IMR-90 (cell line): ENCODE results near the gene FAM20A. TPM values are rescaled to one million over a fixed set of nuclear protein-coding genes. Genes with fewer than 3 reads are reported as not detected.

Source experiments
- ATAC-seq: fragments of 200-7000 bp; cut with Tn5 transposase; 2 replicates; pipeline ENCODE4 v1.9.1; 2020; ENCODE audit warnings: low read depth, mild to moderate bottlenecking, moderate library complexity
- BruUV-seq: library from RNA; stranded (reverse); fragments of 400-500 nt; replicated peaks from 2 replicates; lab custom pipeline; 2021; lab: Mats Ljungman, UMichigan
- CTCF ChIA-PET: fragments of 300-600 bp; formaldehyde crosslinking; extraction: SDS; loops from one replicate; lab custom pipeline; 2021; ENCODE audit warnings: antibody characterized with exemption; lab: Yijun Ruan, JAX
- POLR2A ChIA-PET: fragments of 300-600 bp; sonication (Branson Sonifier 250); formaldehyde crosslinking; loops from one replicate; lab custom pipeline; 2022; ENCODE audit warnings: antibody characterized with exemption; ENCODE audit not compliant: unreplicated experiment; lab: Charles Lee
- DNase-seq: peaks from one replicate; pipeline ENCODE4 v3.0.0; 2013
- H2AFZ ChIP-seq: replicated peaks from 2 replicates; pipeline ENCODE3; 2013; ENCODE audit warnings: low read length, mild to moderate bottlenecking; ENCODE audit not compliant: poor library complexity
- H2AK5ac ChIP-seq: 2 replicates; pipeline ENCODE4 v1.6.1; 2013; ENCODE audit warnings: low read depth, low read length, inconsistent platforms
- H2AK9ac ChIP-seq: replicated peaks from 2 replicates; pipeline ENCODE3; 2013; ENCODE audit warnings: mild to moderate bottlenecking, low read depth, low read length, moderate library complexity; ENCODE audit not compliant: poor library complexity
- H2BK120ac ChIP-seq: 2 replicates; pipeline ENCODE4 v1.6.1; 2013; ENCODE audit warnings: low read depth, low read length, inconsistent platforms
- H2BK15ac ChIP-seq: 3 replicates; pipeline ENCODE4 v1.6.1; 2013; ENCODE audit warnings: low read depth, low read length, inconsistent platforms
- H2BK20ac ChIP-seq: 2 replicates; pipeline ENCODE4 v1.6.1; 2013; ENCODE audit warnings: low read depth, mild to moderate bottlenecking, inconsistent platforms, low read length, moderate library complexity
- H2BK5ac ChIP-seq: 2 replicates; pipeline ENCODE4 v1.6.1; 2013; ENCODE audit warnings: mild to moderate bottlenecking, low read depth, low read length, inconsistent platforms; ENCODE audit not compliant: poor library complexity, severe bottlenecking
- H3K14ac ChIP-seq: replicated peaks from 2 replicates; pipeline ENCODE4 v1.6.1; 2013; ENCODE audit warnings: low read depth, low read length, inconsistent platforms
- H3K18ac ChIP-seq: 2 replicates; pipeline ENCODE4 v1.6.1; 2013; ENCODE audit warnings: low read depth, low read length, control low read depth
- H3K23ac ChIP-seq: 2 replicates; pipeline ENCODE4 v1.6.1; 2013; ENCODE audit warnings: low read depth, low read length, inconsistent platforms
- H3K27ac ChIP-seq: 2 replicates; pipeline ENCODE4 v1.5.1; 2013; ENCODE audit warnings: mild to moderate bottlenecking, control low read depth, low read length; ENCODE audit not compliant: insufficient read depth
- H3K27me3 ChIP-seq: 2 replicates; pipeline ENCODE4 v1.6.1; 2013; ENCODE audit warnings: low read length; ENCODE audit not compliant: control insufficient read depth, insufficient read depth
- H3K36me3 ChIP-seq: 2 replicates; pipeline ENCODE4 v1.6.1; 2013; ENCODE audit warnings: low read length, mixed read lengths; ENCODE audit not compliant: control insufficient read depth, insufficient read depth
- H3K4ac ChIP-seq: 2 replicates; pipeline ENCODE4 v1.6.1; 2013; ENCODE audit warnings: low read depth, low read length, inconsistent platforms
- H3K4me1 ChIP-seq: 2 replicates; pipeline ENCODE4 v1.6.1; 2013; ENCODE audit warnings: low read length, mixed read lengths; ENCODE audit not compliant: control insufficient read depth, insufficient read depth
- H3K4me2 ChIP-seq: 2 replicates; pipeline ENCODE4 v1.6.1; 2013; ENCODE audit warnings: low read depth, mild to moderate bottlenecking, control low read depth, low read length, moderate library complexity
- H3K4me3 ChIP-seq: 2 replicates; pipeline ENCODE4 v1.5.1; 2013; ENCODE audit warnings: low read depth, mild to moderate bottlenecking, control low read depth, low read length, moderate library complexity; ENCODE audit not compliant: insufficient read depth
- H3K56ac ChIP-seq: 2 replicates; pipeline ENCODE4 v1.6.1; 2013; ENCODE audit warnings: low read length, inconsistent platforms; ENCODE audit not compliant: insufficient read depth; ENCODE audit errors: extremely low read depth
- H3K79me1 ChIP-seq, 2 experiments: 2 replicates each; pipeline ENCODE4 v1.6.1; 2013; ENCODE audit warnings: low read length in 2 of 2, inconsistent platforms in 1 of 2, low read depth in 1 of 2
- H3K9ac ChIP-seq: 2 replicates; pipeline ENCODE4 v1.6.1; 2013; ENCODE audit warnings: low read depth, low read length, control low read depth
- H3K9me1 ChIP-seq: 2 replicates; pipeline ENCODE4 v1.6.1; 2013; ENCODE audit warnings: low read length, inconsistent platforms; ENCODE audit not compliant: insufficient read depth
- H3K9me3 ChIP-seq: 2 replicates; pipeline ENCODE4 v1.6.1; 2013; ENCODE audit warnings: low read length; ENCODE audit not compliant: control insufficient read depth, insufficient read depth
- H4K20me1 ChIP-seq: 2 replicates; pipeline ENCODE4 v1.6.1; 2013; ENCODE audit warnings: low read length, inconsistent platforms; ENCODE audit not compliant: insufficient read depth
- H4K5ac ChIP-seq: 2 replicates; pipeline ENCODE4 v1.6.1; 2013; ENCODE audit warnings: mild to moderate bottlenecking, low read depth, low read length, control low read depth
- H4K8ac ChIP-seq, 2 experiments: 2 replicates each; pipeline ENCODE4 v1.6.1; 2013; ENCODE audit warnings: low read depth in 2 of 2, low read length in 2 of 2, control low read depth in 1 of 2, inconsistent platforms in 1 of 2
- H4K91ac ChIP-seq: 2 replicates; pipeline ENCODE4 v1.6.1; 2013; ENCODE audit warnings: low read depth, low read length, inconsistent platforms; ENCODE audit not compliant: insufficient read depth
- SMC3 ChIP-seq: fragments of 150-350 bp; IDR thresholded peaks from 2 replicates; pipeline ENCODE4 v1.6.1; 2016; ENCODE audit warnings: low read depth, mild to moderate bottlenecking, antibody characterized with exemption, low read length, moderate library complexity
- WGBS, 2 experiments: methylation state at CpG; one replicate each; pipeline versions ENCODE4 v1.1.5 to v1.1.7; 2013; ENCODE audit warnings: missing lambda C conversion rate in 2 of 2; ENCODE audit not compliant: insufficient read length in 1 of 2; ENCODE audit errors: extremely low coverage in 2 of 2; 5-methylcytosine and 5-hydroxymethylcytosine counted together
- dilution Hi-C: fragments of 300-500 bp; cut with HindIII; formaldehyde crosslinking; loops from one replicate; pipeline ENCODE4 v1.14.3; 2018; ENCODE audit warnings: low sequenced_read_pairs; ENCODE audit not compliant: unreplicated experiment
- in situ Hi-C: fragments of 300-500 bp; cut with MboI; formaldehyde crosslinking; loops from 3 replicates; pipeline ENCODE4 v1.14.3; 2019; ENCODE audit warnings: low sequenced_read_pairs, inconsistent platforms, mixed read lengths
- intact Hi-C: fragments of 100-400 bp; cut with micrococcal nuclease; formaldehyde crosslinking; loops from 2 replicates; pipeline ENCODE4 v1.10.0; 2022
- polyA plus RNA-seq, 3 experiments: library from polyadenylated mRNA; depleted of rRNA; stranded (reverse); fragments of >200 nt; gene quantifications; 2 replicates each; pipeline ENCODE4 v1.2.3, GENCODE V29; 2012; ENCODE audit warnings: low replicate concordance in 1 of 3
- total RNA-seq: library from RNA; depleted of rRNA; stranded (reverse); fragments of >200 nt; gene quantifications from 2 replicates; pipeline ENCODE4 v1.2.3, GENCODE V29; 2012

Gene FAM20A
- total and polyA plus RNA-seq, 2 of the 4 experiments (the other 2 are of a cell fraction) = not detected

DNA sequence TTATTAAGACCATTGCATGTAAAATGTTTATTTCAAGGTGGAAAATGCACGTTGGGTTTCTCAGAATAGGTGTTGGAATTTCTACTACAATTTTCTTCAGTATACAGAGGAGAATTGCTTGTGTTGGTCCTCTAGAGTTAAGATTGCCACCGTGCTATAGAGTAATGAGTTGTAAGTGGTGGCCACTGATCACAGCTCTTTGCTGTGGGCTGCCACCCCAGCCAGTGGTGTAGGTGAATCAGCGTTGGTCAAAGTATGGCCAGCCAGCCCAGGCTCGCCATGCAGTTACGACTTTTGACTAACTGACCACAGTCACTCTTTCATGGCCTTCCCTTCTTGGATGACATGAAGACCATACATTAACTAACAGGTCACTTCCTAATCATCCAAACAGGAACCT is 101.6 kb downstream of the FAM20A start:
- ChIA-PET POLR2A (no interaction called here), CTCF (no interaction called here)
- H3K36me3 ChIP-seq = no peaks in the 10 kb centered on the region
- H3K79me1 ChIP-seq = no peaks in the 10 kb centered on the region
- no TSS peak for BruUV-seq
- no peaks in the 10 kb centered on the region for H3K4me1 ChIP-seq
- DNase-seq (no peak), ATAC-seq (no peak)
- 83% methylated on average over 1 of the region's 5 CpGs; no CpG with 5 or more reads in 1 of the 2 experiments for WGBS, 2 experiments
- no peak overlapping the region for H4K91ac ChIP-seq
- H3K9me3 ChIP-seq = no peaks in the 10 kb centered on the region
- no peak overlapping the region for H3K18ac ChIP-seq
- peaks cover 17% of the 10 kb centered on the region for H3K27me3 ChIP-seq
- H4K8ac ChIP-seq = no peak overlapping the region
- no peak overlapping the region for H3K4ac ChIP-seq
- H2AK9ac ChIP-seq = no peak overlapping the region
- H3K9ac ChIP-seq = no peak overlapping the region
- H3K4me2 ChIP-seq = no peak overlapping the region
- dilution Hi-C loops = no loop called here
- H2BK120ac ChIP-seq = no peak overlapping the region
- H4K20me1 ChIP-seq = no peaks in the 10 kb centered on the region
- H2BK20ac ChIP-seq = no peak overlapping the region
- in situ Hi-C loops = no loop called here
- H3K56ac ChIP-seq = no peak overlapping the region
- H4K5ac ChIP-seq = no peak overlapping the region
- H3K14ac ChIP-seq = no peak overlapping the region
- H2AFZ ChIP-seq = no peak overlapping the region
- H2AK5ac ChIP-seq = no peak overlapping the region
- no peaks in the 10 kb centered on the region for H3K9me1 ChIP-seq
- no peak overlapping the region for H3K4me3 ChIP-seq
- no peak overlapping the region for H2BK5ac ChIP-seq
- H3K27ac ChIP-seq = no peak overlapping the region
- intact Hi-C loops = no loop called here
- no peak for TF ChIP-seq SMC3
- no peak overlapping the region for H2BK15ac ChIP-seq
- H3K23ac ChIP-seq = no peak overlapping the region
